ENCODE data around the gene MFSD2A.

MFSD2A gene

GRCh38 chr1:39955547-39956539 is 898 bp downstream of the MFSD2A start:
- Histone ChIP-seq H3K36me3 (ENCODE audit: insufficient read depth, low read length) (no peaks in the 10 kb centered on the region), H3K4me2 (ENCODE audit: low read depth, low read length, poor library complexity, severe bottlenecking) (peak overlapping the region; percentile 94)

GRCh38 chr1:39957299-39958015 is 2.5 kb downstream of the MFSD2A start:
- no peak overlapping the region for H3K4me2 ChIP-seq (ENCODE audit: low read depth, low read length, poor library complexity, severe bottlenecking)
- no peak overlapping the region for H3K9ac ChIP-seq (ENCODE audit: low read depth, low read length, poor library complexity, severe bottlenecking)
- no peak overlapping the region for H2AFZ ChIP-seq (ENCODE audit: low read length)

More at GRCh38 chr1:39955547-39956539, 898 bp downstream of the MFSD2A start:
- Histone ChIP-seq H3K9me3 (ENCODE audit: insufficient read depth, low read depth, low read length) (no peaks in the 10 kb centered on the region), H3K9me2 (replicated peaks; ENCODE audit: low read depth, low read length) (no peaks in the 10 kb centered on the region), H2AFZ (ENCODE audit: low read length) (peak overlapping the region; percentile 93), H3K4me1 (ENCODE audit: insufficient read depth, low read length, poor library complexity, severe bottlenecking) (peaks cover 17% of the 10 kb centered on the region), H3K4me3 (ENCODE audit: low read length, poor library complexity, severe bottlenecking) (peak overlapping the region; percentile 82), H3K9ac (ENCODE audit: low read depth, low read length, poor library complexity, severe bottlenecking) (peak overlapping the region; percentile 59), H3F3A (ENCODE audit: low read depth) (no peaks in the 10 kb centered on the region), H4K20me1 (ENCODE audit: insufficient read depth, low read length, poor library complexity, severe bottlenecking) (no peaks in the 10 kb centered on the region), H3K27me3 (ENCODE audit: insufficient read depth, low read length, poor library complexity, severe bottlenecking) (no peaks in the 10 kb centered on the region), H3K79me2 (ENCODE audit: insufficient read depth, low read length) (no peaks in the 10 kb centered on the region)
- TF ChIP-seq CTCF (conservative IDR thresholded peaks at IDR 0.05; ENCODE audit: low read length) (no peak), EZH2phosphoT487 (IDR thresholded peaks at IDR 0.05; ENCODE audit: borderline replicate concordance) (no peak)

More at GRCh38 chr1:39957299-39958015, 2.5 kb downstream of the MFSD2A start:
- no peaks in the 10 kb centered on the region for H3K36me3 ChIP-seq (ENCODE audit: insufficient read depth, low read length)
- H3K27me3 ChIP-seq (ENCODE audit: insufficient read depth, low read length, poor library complexity, severe bottlenecking), result no peaks in the 10 kb centered on the region
- no peaks in the 10 kb centered on the region for H4K20me1 ChIP-seq (ENCODE audit: insufficient read depth, low read length, poor library complexity, severe bottlenecking)
- H3K9me2 ChIP-seq (replicated peaks; ENCODE audit: low read depth, low read length), result no peaks in the 10 kb centered on the region
- TF ChIP-seq CTCF (conservative IDR thresholded peaks at IDR 0.05; ENCODE audit: low read length) (no peak), EZH2phosphoT487 (IDR thresholded peaks at IDR 0.05; ENCODE audit: borderline replicate concordance) (no peak)
- no peaks in the 10 kb centered on the region for H3K79me2 ChIP-seq (ENCODE audit: insufficient read depth, low read length)
- H3F3A ChIP-seq (ENCODE audit: low read depth), result no peaks in the 10 kb centered on the region
- H3K4me3 ChIP-seq (ENCODE audit: low read length, poor library complexity, severe bottlenecking), result no peak overlapping the region
- peaks cover 18% of the 10 kb centered on the region for H3K4me1 ChIP-seq (ENCODE audit: insufficient read depth, low read length, poor library complexity, severe bottlenecking)
- no peaks in the 10 kb centered on the region for H3K9me3 ChIP-seq (ENCODE audit: insufficient read depth, low read depth, low read length)

All from Loucy (cell line).